NCI-H2081 treated with DMSO at 0.1 percent for 48 hours (cell line): Measurements from ENCODE around the gene PTX3.

ENCODE experiments used
- DNase-seq: peaks from one replicate; lab custom pipeline; 2025; lab: John Stamatoyannopoulos, UW

PTX3 gene

DNA sequence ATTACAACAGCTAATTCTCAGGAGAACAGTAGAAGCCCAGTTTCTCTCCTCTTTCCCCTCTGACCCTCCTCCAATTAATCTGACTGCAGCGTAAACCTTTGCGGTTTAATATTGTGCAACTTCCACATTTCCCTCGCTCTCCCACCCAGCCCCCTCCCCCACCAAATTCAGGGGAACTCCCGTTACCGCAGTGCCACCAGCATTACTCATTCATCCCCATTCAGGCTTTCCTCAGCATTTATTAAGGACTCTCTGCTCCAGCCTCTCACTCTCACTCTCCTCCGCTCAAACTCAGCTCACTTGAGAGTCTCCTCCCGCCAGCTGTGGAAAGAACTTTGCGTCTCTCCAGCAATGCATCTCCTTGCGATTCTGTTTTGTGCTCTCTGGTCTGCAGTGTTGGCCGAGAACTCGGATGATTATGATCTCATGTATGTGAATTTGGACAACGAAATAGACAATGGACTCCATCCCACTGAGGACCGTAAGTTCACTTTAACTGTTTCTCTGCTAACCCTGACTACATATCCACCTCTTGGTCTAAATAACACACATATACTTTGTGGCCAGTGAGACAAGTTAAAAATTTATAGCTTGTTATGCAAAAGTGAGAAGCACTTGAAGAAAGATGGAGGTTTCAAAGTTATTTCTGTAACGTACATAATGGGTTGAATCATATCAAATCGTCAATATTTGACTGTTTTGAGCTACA, at the start of gene PTX3:
TSS of gene PTX3 (plus strand) at position 268 of the 709 bp plus-strand sequence. CDS start at position 352, 84 bp downstream.
- DNase-seq: no peak

DNA sequence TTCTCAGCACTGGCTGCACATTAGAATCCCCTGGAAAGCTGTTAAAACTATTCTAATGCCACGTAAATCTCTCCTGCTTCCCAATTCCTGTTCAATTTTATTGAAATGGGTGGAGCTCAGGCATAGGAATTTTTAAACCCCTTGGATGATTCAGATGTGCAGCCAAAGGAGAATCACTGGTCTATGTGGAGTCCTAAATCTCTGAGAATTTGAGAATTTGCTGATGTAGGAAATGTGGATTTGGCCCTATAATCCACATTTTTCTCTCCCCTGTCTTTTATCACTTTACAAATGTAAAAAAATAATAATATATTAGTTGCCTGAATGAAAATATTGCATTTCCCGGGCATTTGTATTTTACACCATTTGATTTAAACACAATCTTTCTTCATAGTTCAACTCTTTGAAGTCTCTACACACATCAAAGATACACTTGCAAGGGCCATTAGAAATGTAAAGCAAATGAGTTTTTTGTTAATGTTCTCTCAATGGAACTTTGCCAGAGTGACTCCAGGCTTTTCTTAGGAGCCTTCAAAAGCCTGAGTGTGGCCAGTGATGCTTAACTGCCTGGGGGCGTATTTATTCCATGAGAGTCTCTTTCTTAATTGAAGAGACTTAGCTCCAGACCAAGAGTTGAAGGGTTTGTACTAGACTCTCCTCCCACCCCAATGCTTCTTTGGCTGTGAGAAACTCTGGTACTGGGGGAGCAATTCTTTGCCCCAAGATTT, 48.8 kb upstream of the PTX3 start:
- no peak for DNase-seq

DNA sequence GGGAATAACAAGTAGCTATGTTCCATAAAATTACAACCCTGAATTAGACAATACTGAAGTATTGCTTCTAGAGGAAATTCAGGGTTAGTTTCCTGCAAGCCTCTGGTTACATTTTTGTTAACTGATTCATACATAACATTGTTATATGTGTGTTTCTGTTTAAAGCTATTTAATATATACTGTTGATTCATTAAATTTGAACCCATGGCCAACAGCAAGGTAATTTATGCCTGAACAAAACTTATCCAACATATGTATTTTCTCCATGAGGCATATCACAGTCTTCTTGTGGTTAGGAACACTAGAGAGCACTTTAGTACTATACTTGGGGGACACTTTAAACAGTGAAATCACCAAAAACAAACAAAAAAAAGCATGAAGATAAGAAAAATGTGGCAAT, 47.7 kb upstream of the PTX3 start:
- DNase-seq: no peak

DNA sequence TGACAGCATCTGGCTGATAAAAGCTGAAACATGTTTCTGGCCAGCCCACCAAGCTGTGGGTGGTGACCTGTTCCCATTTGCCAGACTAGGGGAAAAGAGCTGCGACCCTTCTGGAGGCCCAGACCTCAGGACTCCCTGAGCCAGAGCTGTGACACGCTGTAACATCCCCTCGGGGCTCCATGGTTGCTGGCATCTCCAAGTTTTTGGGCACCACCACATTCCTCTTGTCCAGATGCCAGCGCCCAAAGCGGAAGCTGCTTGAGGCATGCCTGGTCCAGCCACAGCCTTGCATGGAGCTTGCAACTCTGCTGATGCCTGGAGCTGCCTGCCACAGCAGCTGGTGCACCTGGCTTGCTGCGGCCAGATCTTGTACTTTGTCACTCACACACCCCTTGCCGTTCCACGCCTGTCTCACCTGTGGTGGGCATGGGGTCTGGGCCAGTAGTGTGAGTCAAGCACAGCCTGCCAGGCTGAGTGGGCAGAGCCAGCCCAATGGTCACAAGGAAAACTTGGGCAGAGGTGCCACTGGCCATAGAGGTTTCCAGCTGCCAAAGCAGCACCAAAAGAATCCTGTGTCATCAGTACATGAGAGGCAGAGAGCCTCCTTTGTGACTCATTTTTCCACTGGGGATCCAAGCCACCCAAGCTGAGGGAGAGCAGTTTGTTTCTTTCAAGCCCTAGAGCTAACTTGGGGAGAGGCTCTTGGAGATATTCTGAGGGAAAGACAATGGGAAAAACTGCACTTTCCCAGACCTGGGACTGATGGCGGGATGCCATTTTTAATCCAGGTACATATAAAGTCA, 45.7 kb upstream of the PTX3 start:
- no peak for DNase-seq

DNA sequence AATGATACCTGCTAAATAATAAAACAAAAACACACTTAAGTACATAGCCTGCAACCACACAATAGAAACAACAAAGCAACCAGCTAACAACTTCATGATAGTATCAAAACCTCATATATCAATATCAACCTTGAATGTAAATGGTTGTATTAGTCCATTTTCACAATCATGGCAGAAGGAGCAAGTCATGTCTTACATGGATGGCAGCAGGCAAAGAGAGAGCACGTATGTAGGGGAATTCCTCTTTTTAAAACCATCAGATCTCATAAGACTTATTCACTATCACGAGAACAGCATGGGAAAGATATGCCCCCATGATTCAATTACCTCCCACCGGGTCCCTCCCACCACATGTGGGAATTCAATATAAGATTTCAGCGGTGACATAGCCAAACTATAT, 44.5 kb upstream of the PTX3 start:
- no peak for DNase-seq

GRCh38 chr3:157393113-157393512, 43.5 kb upstream of the PTX3 start:
- no peak for DNase-seq

GRCh38 chr3:157394411-157394810, 42.2 kb upstream of the PTX3 start:
- DNase-seq: no peak

DNA sequence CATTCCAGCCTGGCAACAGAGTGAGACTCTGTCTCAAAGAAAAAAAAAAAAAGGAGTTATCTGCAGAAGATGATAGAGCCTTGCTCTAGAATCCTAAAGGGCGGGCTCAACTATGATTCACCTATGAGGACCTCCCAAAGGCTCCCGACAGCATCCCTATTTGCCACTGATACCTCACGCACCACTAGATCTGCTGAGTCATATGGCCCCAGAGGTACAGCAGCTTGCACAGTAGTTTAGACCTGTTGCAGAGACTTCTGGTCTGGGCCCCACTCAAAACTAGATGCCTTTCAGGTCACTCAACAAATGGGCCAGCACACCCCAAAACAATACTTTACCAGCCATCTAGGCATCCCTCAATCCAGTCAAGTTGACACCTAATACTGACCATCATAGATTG, 38.1 kb upstream of the PTX3 start:
- no peak for DNase-seq

- DNase-seq: no peak
Observed at GRCh38 chr3:157404381-157404780, 32.3 kb upstream of the PTX3 start.

DNA sequence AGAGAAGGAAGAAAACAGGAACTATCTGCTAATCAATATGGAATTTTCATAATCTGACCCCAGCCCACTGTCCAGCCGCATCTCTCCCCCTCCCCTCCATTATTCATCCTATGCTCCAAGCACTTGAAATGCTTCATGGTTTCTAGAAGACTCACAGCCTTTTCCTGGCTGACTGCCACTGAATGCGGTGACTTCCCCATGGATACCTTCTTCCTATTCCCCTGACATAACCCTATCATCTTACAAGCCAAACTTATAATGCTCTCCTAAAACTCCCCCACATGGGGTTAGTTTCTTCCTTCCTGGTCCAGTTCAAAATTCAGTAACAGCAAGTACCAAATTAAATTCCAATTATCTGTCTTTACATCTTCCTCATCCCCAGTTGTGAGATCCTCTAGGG, 31.2 kb upstream of the PTX3 start:
- no peak for DNase-seq

GRCh38 chr3:157406394-157406793, 30.3 kb upstream of the PTX3 start:
- DNase-seq: no peak

DNA sequence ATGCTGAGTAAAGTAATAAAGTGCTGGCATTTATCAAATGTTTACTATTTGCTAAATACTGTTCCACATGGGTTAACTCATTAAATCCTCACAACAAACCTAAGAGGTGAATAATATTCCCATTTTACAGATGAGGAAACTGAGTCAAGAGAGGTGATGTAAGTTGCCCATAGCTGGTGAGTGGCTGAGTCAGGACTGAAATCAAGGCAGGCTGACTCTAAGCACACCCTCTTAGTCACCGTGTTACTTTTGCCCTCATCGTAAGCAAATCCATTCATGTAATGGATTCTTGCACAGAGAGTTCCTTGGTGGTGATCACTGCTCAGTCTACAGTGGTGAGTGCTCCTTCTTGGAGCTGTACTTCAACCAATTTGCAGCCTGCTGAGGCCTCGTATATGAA, 28.9 kb upstream of the PTX3 start:
- no peak for DNase-seq

GRCh38 chr3:157408499-157409149, 28.0 kb upstream of the PTX3 start:
- DNase-seq: no peak

DNA sequence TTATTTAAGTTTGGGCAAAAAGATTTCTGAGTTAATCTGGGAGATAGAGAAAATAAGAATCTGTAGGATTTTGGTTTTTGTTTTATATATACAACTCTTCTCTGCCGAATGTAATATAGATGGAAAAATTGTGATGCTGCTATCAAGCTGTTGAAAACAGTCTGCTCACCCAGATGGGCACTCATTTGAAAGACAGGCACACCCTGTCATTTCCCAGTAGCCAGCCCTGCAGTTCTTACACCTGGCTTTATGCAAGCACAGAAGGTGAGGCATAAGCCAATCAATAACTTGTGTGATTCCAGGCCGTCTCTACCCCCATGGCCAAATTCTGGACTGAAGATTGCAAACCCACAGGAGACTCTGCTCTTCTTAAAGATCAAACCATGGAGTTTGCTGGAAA, 27.1 kb upstream of the PTX3 start:
- DNase-seq: no peak

GRCh38 chr3:157410945-157411344, 25.7 kb upstream of the PTX3 start:
- DNase-seq: no peak

DNA sequence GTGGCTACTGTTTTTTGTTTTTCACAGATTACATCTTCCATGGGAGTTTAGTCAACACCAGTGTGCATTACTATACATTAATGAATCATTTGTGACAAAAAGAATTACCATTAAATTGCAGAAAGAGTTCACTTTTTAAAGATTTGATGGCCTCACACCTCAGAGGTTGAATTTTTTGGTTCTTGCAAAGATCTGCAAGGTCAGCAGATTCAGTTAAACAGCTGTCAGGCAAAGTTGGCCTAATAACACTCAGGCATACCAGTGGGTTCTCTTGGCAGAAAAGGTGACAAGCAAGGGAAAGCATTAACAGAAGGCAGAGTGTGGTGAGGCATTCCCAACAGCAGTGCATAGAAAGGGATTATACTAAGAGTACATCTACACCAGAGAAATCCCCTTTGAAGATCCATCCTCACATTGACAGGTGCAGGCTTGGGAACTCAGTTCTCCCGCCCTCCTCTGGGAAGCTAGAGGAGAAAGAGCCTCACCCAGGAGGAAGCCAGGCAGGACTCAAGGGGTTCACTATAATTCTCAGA, 24.3 kb upstream of the PTX3 start:
- DNase-seq: no peak

- DNase-seq: no peak
Observed at GRCh38 chr3:157414861-157415260, 21.8 kb upstream of the PTX3 start.

DNA sequence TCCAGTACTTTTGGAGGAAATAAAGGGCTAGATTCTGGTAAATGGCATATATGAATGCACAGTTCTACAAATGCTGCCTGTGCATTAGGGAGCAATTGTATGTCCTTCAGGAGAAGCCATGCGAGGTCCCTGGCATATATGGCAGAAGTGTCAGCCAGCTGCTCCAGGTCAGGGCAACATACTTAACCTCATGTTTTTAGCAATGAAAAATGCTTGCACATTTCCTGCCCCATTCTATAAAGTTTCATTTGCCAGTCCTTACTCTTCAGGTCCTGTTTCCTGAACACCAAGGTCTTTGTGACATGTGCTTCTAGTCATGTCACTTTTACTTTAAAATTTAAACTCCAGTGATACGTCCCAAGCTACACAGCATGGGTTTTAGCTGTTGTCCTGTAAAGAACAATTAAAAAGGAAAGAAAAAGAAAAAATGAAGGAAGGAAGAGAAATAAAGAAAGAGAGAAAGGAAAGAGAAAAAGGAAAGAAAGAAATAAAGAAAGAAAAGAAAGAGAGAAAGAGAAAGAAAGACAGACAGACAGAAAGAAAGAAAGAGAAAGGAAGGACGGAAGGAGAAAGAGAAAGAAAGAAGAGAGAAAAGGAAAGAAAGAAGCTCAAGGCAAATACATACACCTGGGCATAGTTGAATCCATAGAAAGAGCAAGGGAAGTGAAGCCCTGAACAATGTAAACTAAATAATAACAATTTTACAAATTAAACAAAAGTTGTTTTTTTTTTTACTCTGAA, 20.1 kb upstream of the PTX3 start:
- no peak for DNase-seq

DNA sequence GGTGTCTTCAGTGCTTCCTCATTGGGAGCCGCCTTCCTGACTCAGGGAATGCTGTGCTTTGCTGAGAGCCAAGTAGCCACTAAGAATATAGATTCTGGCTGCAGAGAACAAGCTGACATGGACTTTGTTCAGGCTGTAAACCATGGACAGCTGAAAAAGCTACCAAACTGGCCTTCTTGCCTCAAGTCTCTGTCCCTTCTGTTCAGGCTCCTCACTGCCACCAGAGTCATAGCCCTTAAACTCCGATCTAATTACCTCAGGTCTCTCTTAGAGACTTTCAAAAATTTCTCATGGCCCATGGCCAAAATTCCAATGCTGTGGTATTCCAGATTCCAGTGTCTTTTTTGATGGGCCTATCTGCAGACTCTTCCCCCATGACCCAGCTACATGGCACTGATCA, 19.4 kb upstream of the PTX3 start:
- DNase-seq: no peak

DNA sequence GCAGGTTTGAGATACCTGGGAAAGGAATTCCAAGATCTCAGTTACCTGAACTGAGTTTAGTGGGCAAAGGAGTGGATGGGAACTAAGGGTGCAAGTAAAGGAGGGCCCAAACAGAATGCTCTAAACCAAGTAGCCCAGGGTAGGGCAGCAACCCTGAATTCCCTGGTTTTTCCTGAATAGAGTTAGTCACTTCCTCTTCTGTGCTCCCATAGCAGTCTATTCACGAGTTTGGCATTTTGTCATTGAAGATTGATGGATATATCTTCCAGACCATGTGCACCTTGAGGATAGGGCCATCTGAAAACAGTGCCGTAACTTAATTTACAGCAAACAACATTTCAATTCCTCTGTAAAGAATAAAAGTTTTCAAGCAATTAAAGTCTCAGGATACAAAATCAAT, 18.5 kb upstream of the PTX3 start:
- DNase-seq: no peak

GRCh38 chr3:157420606-157421130, 16.0 kb upstream of the PTX3 start:
- no peak for DNase-seq
